AG04450 (cell line): ENCODE measurements around the gene ARHGEF25. TPM values are rescaled to one million over a fixed set of nuclear protein-coding genes. Genes with fewer than 3 reads are reported as not detected.

Experiments used
- CTCF ChIA-PET: fragments of 300-600, 350-600 bp; formaldehyde crosslinking; extraction: SDS; loops from one replicate; lab custom pipeline; 2022; ENCODE audit warnings: antibody characterized with exemption, inconsistent platforms; lab: Charles Lee
- POLR2A ChIA-PET: fragments of 350-600 bp; formaldehyde crosslinking; extraction: SDS; loops from one replicate; lab custom pipeline; 2021; ENCODE audit warnings: antibody characterized with exemption, inconsistent platforms; lab: Yijun Ruan, JAX
- DNase-seq: peaks from one replicate; pipeline ENCODE4 v3.0.0-alpha.2; 2011; ENCODE audit warnings: low read depth, low spot score
- H3K27ac ChIP-seq: one replicate; pipeline ENCODE4 v1.5.1; 2012; ENCODE audit warnings: low read depth, low read length, control low read depth
- H3K27me3 ChIP-seq: one replicate; pipeline ENCODE4 v1.6.0; 2012; ENCODE audit warnings: low read length; ENCODE audit not compliant: control insufficient read depth, insufficient read depth
- H3K4me3 ChIP-seq: 2 replicates; pipeline ENCODE4 v1.5.1; 2011; ENCODE audit warnings: mild to moderate bottlenecking, low read depth, low read length, control low read depth
- H3K9me3 ChIP-seq: 2 replicates; pipeline ENCODE4 v1.5.1; 2012; ENCODE audit warnings: low read length; ENCODE audit not compliant: control insufficient read depth, insufficient read depth
- polyA plus RNA-seq: library from polyadenylated mRNA; depleted of rRNA; stranded (reverse); fragments of >200 nt; gene quantifications from 2 replicates; pipeline ENCODE4 v1.2.3, GENCODE V29; 2011
- TF ChIP-seq, protein P1 (sequence below): IDR thresholded peaks from 2 replicates; pipeline ENCODE4 v1.5.1; 2011; ENCODE audit warnings: low read depth, low read length, control low read depth, inconsistent platforms

ARHGEF25 gene
- polyA plus RNA-seq, 1 experiment, result 23.4 TPM

DNA sequence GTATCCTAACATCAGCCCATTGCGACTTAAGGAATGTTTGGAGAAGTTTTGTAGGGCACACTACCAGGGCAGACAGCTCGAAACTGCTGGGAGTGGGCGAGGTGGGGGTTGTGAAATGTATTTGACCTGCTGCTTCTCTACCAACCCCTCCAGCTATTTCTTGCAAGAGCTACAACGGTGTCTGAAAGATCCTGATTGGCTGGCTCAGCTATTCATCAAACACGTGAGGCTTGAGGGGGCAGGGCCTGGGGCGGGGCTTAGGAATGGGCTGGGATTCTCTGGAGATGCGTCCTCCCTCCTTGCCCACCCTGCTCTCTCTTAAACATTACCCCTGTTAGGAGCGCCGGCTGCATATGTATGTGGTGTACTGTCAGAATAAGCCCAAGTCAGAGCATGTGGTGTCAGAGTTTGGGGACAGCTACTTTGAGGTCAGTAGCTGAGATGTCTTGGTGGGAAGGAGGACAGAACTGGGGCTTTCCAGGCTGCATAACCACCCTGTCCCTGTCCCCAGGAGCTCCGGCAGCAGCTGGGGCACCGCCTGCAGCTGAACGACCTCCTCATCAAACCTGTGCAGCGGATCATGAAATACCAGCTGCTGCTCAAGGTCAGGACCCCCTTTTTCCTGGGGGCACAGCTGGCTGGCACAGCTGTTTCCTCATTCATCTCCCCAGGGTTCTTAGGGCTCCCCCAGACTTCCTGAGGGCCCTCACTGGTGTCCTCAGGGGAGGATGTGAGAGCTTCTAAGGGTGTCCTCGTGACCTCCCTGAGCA is 3.1 kb downstream of the ARHGEF25 start:
- POLR2A ChIA-PET, result no interaction called here

DNA sequence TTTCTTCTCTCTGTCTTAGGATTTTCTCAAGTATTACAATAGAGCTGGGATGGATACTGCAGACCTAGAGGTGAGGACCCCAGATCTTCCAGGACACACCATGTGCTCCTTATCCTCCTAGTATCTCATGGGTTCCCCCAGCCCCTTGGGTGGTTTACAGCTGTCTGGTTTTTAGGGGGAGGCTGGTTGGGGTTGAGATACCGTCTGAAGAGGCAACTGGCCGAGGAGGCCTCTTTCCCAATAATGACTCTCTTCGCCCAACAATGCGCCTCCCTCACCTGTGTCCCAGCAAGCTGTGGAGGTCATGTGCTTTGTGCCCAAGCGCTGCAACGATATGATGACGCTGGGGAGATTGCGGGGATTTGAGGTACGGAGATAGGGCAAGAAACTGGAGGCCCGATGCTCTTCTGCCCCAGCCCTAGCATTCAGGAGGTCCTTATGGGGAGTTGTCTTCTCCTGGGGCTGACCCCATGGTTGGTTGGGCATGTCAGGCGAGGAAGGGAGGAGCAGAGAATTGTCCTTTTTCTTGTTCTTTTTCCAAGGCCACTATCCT is 3.8 kb downstream of the ARHGEF25 start:
- ChIA-PET POLR2A (no interaction called here), CTCF (interaction anchor here (1.7 to 4.0 kb wide), 2 partner anchors 19 to 31 kb away, joined by 9 to 27 read pairs; partner anchors contain the start of gene B4GALNT1)
- TF ChIP-seq, protein P1, sequence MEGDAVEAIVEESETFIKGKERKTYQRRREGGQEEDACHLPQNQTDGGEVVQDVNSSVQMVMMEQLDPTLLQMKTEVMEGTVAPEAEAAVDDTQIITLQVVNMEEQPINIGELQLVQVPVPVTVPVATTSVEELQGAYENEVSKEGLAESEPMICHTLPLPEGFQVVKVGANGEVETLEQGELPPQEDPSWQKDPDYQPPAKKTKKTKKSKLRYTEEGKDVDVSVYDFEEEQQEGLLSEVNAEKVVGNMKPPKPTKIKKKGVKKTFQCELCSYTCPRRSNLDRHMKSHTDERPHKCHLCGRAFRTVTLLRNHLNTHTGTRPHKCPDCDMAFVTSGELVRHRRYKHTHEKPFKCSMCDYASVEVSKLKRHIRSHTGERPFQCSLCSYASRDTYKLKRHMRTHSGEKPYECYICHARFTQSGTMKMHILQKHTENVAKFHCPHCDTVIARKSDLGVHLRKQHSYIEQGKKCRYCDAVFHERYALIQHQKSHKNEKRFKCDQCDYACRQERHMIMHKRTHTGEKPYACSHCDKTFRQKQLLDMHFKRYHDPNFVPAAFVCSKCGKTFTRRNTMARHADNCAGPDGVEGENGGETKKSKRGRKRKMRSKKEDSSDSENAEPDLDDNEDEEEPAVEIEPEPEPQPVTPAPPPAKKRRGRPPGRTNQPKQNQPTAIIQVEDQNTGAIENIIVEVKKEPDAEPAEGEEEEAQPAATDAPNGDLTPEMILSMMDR, result no peak
- H3K4me3 ChIP-seq, result no peak overlapping the region
- peaks cover 2% of the 10 kb centered on the region for H3K27me3 ChIP-seq
- H3K27ac ChIP-seq, result no peak overlapping the region
- no peak for DNase-seq
- no peaks in the 10 kb centered on the region; the same call in 1 of the 2 replicates for H3K9me3 ChIP-seq

More for the DNA sequence above, 3.1 kb downstream of the ARHGEF25 start:
- no peak for DNase-seq
- no peaks in the 10 kb centered on the region; the same call in 1 of the 2 replicates for H3K9me3 ChIP-seq
- H3K4me3 ChIP-seq, result no peak overlapping the region
- CTCF ChIA-PET, result interaction anchor here (1.0 to 4.0 kb wide), 3 partner anchors 8 to 31 kb away, joined by 3 to 27 read pairs (median 9); partner anchors contain the start of gene B4GALNT1
- no peak overlapping the region for H3K27ac ChIP-seq
- TF ChIP-seq, protein P1, result no peak
- no peaks in the 10 kb centered on the region for H3K27me3 ChIP-seq

DNA sequence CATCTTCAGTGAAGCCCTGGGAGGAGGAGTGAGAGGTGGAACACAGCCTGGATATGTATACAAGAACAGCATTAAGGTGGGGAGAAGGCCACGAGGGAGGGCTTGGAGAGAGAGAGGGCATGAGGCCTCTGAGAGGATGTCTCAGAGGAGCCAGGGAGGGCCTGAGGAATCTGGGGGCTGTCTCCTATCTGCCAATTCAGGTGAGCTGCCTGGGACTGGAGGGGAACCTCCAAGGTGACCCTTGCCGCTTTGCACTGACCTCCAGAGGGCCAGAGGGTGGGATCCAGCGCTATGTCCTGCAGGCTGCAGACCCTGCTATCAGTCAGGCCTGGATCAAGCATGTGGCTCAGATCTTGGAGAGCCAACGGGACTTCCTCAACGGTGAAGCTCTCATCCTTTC is 4.4 kb downstream of the ARHGEF25 start:
- ChIA-PET CTCF (interaction anchor here (4.0 kb wide), 1 partner anchor 32 kb away, joined by 27 read pairs; no protein-coding TSS in a partner anchor), POLR2A (no interaction called here)
- DNase-seq, result no peak
- H3K9me3 ChIP-seq, result no peaks in the 10 kb centered on the region; the same call in 1 of the 2 replicates
- peaks cover 8% of the 10 kb centered on the region for H3K27me3 ChIP-seq
- H3K27ac ChIP-seq, result no peak overlapping the region
- TF ChIP-seq, protein P1, result no peak
- H3K4me3 ChIP-seq, result no peak overlapping the region

DNA sequence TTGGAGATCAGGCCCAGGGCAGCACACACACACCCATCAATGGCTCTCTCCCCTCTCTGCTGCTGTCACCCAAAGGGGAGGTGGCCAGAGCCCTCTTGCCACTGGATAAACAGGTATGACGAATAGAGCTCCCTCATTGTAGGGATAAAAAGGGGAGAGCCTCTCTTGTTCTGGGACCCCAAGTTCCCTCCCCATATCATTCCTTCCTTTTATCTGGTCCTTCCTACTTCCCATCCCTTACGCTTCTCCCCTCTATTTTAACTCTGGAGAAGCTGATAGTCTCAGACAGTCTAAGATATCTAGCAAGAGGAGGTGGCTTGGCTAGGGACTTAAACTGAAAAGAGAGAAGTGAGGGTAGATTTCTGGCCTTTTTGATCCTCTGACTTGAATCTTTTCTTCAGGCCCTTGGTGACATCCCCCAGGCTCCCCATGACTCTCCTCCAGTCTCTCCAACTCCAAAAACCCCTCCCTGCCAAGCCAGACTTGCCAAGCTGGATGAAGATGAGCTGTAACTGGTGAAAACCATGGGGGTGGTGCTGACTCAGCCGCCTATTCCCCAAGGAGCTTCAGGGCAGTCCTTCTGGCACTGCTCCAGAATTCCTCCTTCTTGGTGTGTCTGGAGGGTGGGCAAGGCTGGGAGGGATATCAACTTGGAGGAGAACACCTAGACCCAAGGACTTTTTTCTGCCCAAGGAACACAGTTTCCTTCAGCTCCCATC is 5.3 kb downstream of the ARHGEF25 start:
- Histone ChIP-seq H3K9me3 (no peaks in the 10 kb centered on the region; the same call in 1 of the 2 replicates), H3K4me3 (no peak overlapping the region), H3K27me3 (peaks cover 18% of the 10 kb centered on the region), H3K27ac (no peak overlapping the region)
- DNase-seq, result no peak
- CTCF ChIA-PET, result interaction anchor here (4.0 kb wide), 1 partner anchor 33 kb away, joined by 27 read pairs; no protein-coding TSS in a partner anchor
- TF ChIP-seq, protein P1, result no peak
- POLR2A ChIA-PET, result no interaction called here
